Lower leg skin (tissue), 3 donors: Measurements from ENCODE around the gene SIN3B.

ENCODE experiments used
- POLR2A ChIP-seq, 2 donors: fragments of 450-650 bp; IDR thresholded peaks; one replicate each; pipeline ENCODE4 v1.6.1; 2016 to 2017; ENCODE audit warnings: antibody characterized with exemption in 2 of 2, mild to moderate bottlenecking in 1 of 2, moderate library complexity in 1 of 2
- TF ChIP-seq, protein P1 (sequence below), 3 donors: fragments of 450-650 bp; IDR thresholded peaks; one replicate each; pipeline ENCODE4 v1.5.1; 2016; ENCODE audit warnings: antibody characterized with exemption in 3 of 3, mild to moderate bottlenecking in 3 of 3, moderate library complexity in 2 of 3

DNA sequence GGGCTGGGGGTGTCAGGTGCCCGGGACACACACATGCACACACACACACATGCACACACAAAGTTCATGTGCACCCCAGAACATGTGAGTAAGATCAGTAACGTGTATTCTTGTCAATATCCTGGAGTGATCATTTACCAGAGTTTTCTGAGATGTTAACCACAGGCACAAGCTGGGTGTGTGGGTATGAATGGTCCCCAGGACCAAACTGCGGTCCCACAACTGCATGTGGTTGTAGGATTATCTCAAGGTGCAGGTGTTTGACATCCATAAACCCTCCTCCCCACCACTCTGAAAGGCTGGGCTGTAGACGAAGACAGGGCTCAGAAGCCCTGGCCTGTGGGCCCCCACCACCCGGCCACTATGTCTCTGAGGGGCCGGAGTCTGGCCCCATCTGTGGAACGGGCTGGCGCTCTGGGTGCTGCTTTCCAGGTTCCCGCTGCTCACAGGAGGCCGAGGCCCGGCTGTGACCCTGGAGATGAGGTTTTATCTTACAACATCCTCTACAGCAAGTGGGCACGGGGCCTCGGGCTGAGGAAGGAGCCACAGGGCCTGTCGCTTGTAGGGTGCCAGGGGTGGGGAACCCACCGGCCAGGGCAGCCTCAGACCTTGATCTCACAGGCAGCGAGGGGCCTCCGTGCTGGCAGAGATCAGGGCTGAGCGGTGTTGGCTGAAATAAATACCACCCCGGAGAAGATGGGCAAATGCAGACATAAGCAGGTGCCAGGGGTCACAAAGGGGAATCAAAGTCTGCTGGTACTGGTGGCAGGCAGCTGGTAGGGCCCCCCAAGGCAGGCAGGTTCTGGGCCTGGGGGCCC is 63.9 kb downstream of the SIN3B start:
- TF ChIP-seq, protein P1, sequence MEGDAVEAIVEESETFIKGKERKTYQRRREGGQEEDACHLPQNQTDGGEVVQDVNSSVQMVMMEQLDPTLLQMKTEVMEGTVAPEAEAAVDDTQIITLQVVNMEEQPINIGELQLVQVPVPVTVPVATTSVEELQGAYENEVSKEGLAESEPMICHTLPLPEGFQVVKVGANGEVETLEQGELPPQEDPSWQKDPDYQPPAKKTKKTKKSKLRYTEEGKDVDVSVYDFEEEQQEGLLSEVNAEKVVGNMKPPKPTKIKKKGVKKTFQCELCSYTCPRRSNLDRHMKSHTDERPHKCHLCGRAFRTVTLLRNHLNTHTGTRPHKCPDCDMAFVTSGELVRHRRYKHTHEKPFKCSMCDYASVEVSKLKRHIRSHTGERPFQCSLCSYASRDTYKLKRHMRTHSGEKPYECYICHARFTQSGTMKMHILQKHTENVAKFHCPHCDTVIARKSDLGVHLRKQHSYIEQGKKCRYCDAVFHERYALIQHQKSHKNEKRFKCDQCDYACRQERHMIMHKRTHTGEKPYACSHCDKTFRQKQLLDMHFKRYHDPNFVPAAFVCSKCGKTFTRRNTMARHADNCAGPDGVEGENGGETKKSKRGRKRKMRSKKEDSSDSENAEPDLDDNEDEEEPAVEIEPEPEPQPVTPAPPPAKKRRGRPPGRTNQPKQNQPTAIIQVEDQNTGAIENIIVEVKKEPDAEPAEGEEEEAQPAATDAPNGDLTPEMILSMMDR (IDR thresholded peaks at IDR 0.05): no peak
- TF ChIP-seq POLR2A (IDR thresholded peaks at IDR 0.05): no peak
